H9 (cell line): ENCODE data around the gene KANK4. TPM values are rescaled to one million over a fixed set of nuclear protein-coding genes. Genes with fewer than 3 reads are reported as not detected.

ENCODE experiments used
- DNase-seq: peaks from one replicate; pipeline ENCODE4 v3.0.0-alpha.2; 2017
- H2AFZ ChIP-seq: one replicate; pipeline ENCODE4 v1.6.1; 2013; ENCODE audit warnings: mild to moderate bottlenecking, low read length, control low read depth, moderate library complexity
- H2AK5ac ChIP-seq: 2 replicates; pipeline ENCODE4 v1.6.1; 2013; ENCODE audit warnings: low read length, control low read depth, mixed read lengths; ENCODE audit not compliant: insufficient read length
- H2BK120ac ChIP-seq: one replicate; pipeline ENCODE4 v1.6.1; 2013; ENCODE audit warnings: low read depth, mild to moderate bottlenecking, low read length, control low read depth, inconsistent platforms; ENCODE audit not compliant: poor library complexity, severe bottlenecking
- H2BK12ac ChIP-seq: 2 replicates; pipeline ENCODE4 v1.6.1; 2013; ENCODE audit warnings: low read length, control low read depth, mixed read lengths, low read depth; ENCODE audit not compliant: insufficient read length
- H2BK15ac ChIP-seq: 2 replicates; pipeline ENCODE4 v1.6.1; 2013; ENCODE audit warnings: low read depth, low read length, control low read depth
- H2BK20ac ChIP-seq: one replicate; pipeline ENCODE4 v1.6.1; 2013; ENCODE audit warnings: low read depth, mild to moderate bottlenecking, low read length, control low read depth, inconsistent platforms; ENCODE audit not compliant: poor library complexity, severe bottlenecking
- H2BK5ac ChIP-seq: 2 replicates; pipeline ENCODE4 v1.6.1; 2013; ENCODE audit warnings: low read length, control low read depth, mixed read lengths; ENCODE audit not compliant: insufficient read length
- H3K14ac ChIP-seq: 2 replicates; pipeline ENCODE4 v1.6.1; 2013; ENCODE audit warnings: low read length, control low read depth; ENCODE audit not compliant: insufficient read depth
- H3K18ac ChIP-seq: 2 replicates; pipeline ENCODE4 v1.6.1; 2013; ENCODE audit warnings: low read depth, mild to moderate bottlenecking, mixed read lengths, low read length, control low read depth; ENCODE audit not compliant: insufficient read length
- H3K23ac ChIP-seq: 2 replicates; pipeline ENCODE4 v1.6.1; 2013; ENCODE audit warnings: low read length, control low read depth, mixed read lengths, low read depth; ENCODE audit not compliant: insufficient read length
- H3K23me2 ChIP-seq: 2 replicates; pipeline ENCODE4 v1.6.1; 2013; ENCODE audit warnings: low read depth, mild to moderate bottlenecking, mixed read lengths, low read length, control low read depth; ENCODE audit not compliant: insufficient read length, poor library complexity, severe bottlenecking
- H3K27ac ChIP-seq: 2 replicates; pipeline ENCODE4 v1.5.1; 2013; ENCODE audit warnings: low read length, control low read depth, mixed read lengths, low read depth; ENCODE audit not compliant: insufficient read length
- H3K27me3 ChIP-seq: 2 replicates; pipeline ENCODE4 v1.6.1; 2013; ENCODE audit warnings: low read length, control low read depth, inconsistent platforms; ENCODE audit not compliant: insufficient read depth
- H3K4ac ChIP-seq: 2 replicates; pipeline ENCODE4 v1.6.1; 2013; ENCODE audit warnings: low read depth, mild to moderate bottlenecking, control low read depth, inconsistent platforms, low read length, moderate library complexity
- H3K4me1 ChIP-seq: 2 replicates; pipeline ENCODE4 v1.6.1; 2013; ENCODE audit warnings: low read length, control low read depth, inconsistent platforms; ENCODE audit not compliant: insufficient read depth
- H3K4me2 ChIP-seq: 2 replicates; pipeline ENCODE4 v1.6.1; 2013; ENCODE audit warnings: low read length, control low read depth, mixed read lengths; ENCODE audit not compliant: insufficient read length, insufficient read depth
- H3K56ac ChIP-seq: 2 replicates; pipeline ENCODE4 v1.6.1; 2013; ENCODE audit warnings: low read depth, mild to moderate bottlenecking, mixed read lengths, low read length, control low read depth; ENCODE audit not compliant: insufficient read length
- H3K79me1 ChIP-seq: 2 replicates; pipeline ENCODE4 v1.6.1; 2013; ENCODE audit warnings: low read depth, mild to moderate bottlenecking, moderate library complexity, low read length, control low read depth, inconsistent platforms; ENCODE audit not compliant: insufficient read depth, poor library complexity, severe bottlenecking
- H3K79me2 ChIP-seq: 2 replicates; pipeline ENCODE4 v1.6.1; 2013; ENCODE audit warnings: low read length, control low read depth, inconsistent platforms; ENCODE audit not compliant: insufficient read depth
- H3K9ac ChIP-seq: 2 replicates; pipeline ENCODE4 v1.6.1; 2013; ENCODE audit warnings: low read length, control low read depth, mixed read lengths; ENCODE audit not compliant: insufficient read length; ENCODE audit errors: extremely low read depth
- H3K9me3 ChIP-seq: one replicate; pipeline ENCODE4 v1.6.1; 2013; ENCODE audit warnings: low read depth, low read length, inconsistent platforms; ENCODE audit not compliant: control insufficient read depth
- H3T11ph ChIP-seq: one replicate; pipeline ENCODE4 v1.6.1; 2013; ENCODE audit warnings: mild to moderate bottlenecking, low read length, control low read depth, inconsistent platforms
- H4K20me1 ChIP-seq: one replicate; pipeline ENCODE4 v1.6.1; 2013; ENCODE audit not compliant: control insufficient read depth, insufficient read length, insufficient read depth
- H4K5ac ChIP-seq: 2 replicates; pipeline ENCODE4 v1.6.1; 2013; ENCODE audit warnings: low read depth, mild to moderate bottlenecking, mixed read lengths, low read length, control low read depth; ENCODE audit not compliant: insufficient read length
- H4K8ac ChIP-seq: replicated peaks from 2 replicates; pipeline ENCODE4 v1.6.1; 2013; ENCODE audit warnings: low read length, control low read depth, mixed read lengths, low read depth; ENCODE audit not compliant: insufficient read length
- H4K91ac ChIP-seq: 2 replicates; pipeline ENCODE4 v1.6.1; 2013; ENCODE audit warnings: low read depth, mild to moderate bottlenecking, moderate library complexity, mixed read lengths, low read length, control low read depth; ENCODE audit not compliant: insufficient read length
- H3K27ac Mint-ChIP-seq, 3 experiments: 2 replicates in 2 of 3; 3 replicates in 1 of 3; pipeline ENCODE4 v1.8.0; 2020 to 2021; ENCODE audit warnings: mixed read lengths in 3 of 3, mild to moderate bottlenecking in 1 of 3, moderate library complexity in 1 of 3
- H3K27me3 Mint-ChIP-seq: 2 replicates; pipeline ENCODE4 v1.8.0; 2021; ENCODE audit warnings: low read depth, mild to moderate bottlenecking, moderate library complexity, mixed read lengths
- H3K36me3 Mint-ChIP-seq, 3 experiments: 2 replicates in 2 of 3; 3 replicates in 1 of 3; pipeline ENCODE4 v1.8.0; 2020 to 2021; ENCODE audit warnings: low read depth in 3 of 3, mixed read lengths in 3 of 3; ENCODE audit not compliant: insufficient read depth in 1 of 3
- H3K4me1 Mint-ChIP-seq, 2 experiments: 2 replicates each; pipeline ENCODE4 v1.8.0; 2020; ENCODE audit warnings: mixed read lengths in 2 of 2
- H3K4me3 Mint-ChIP-seq, 2 experiments: 2 replicates in 1 of 2; 3 replicates in 1 of 2; pipeline ENCODE4 v1.8.0; 2020 to 2021; ENCODE audit warnings: mild to moderate bottlenecking in 2 of 2, mixed read lengths in 2 of 2, moderate library complexity in 1 of 2
- H3K9me3 Mint-ChIP-seq, 2 experiments: 2 replicates in 1 of 2; 3 replicates in 1 of 2; pipeline ENCODE4 v1.8.0; 2020; ENCODE audit warnings: mild to moderate bottlenecking in 2 of 2, mixed read lengths in 2 of 2, moderate library complexity in 1 of 2
- CTCF ChIP-seq: fragments of 200-600 bp; sonication (generic); conservative IDR thresholded peaks from 3 replicates; pipeline ENCODE4 v1.8.0; 2021; ENCODE audit warnings: antibody characterized with exemption, mild to moderate bottlenecking
- WGBS: extraction: QIAGEN DNeasy Blood & Tissue Kit; methylation state at CpG from one replicate; pipeline ENCODE4 v1.1.7; 2013; ENCODE audit warnings: missing lambda C conversion rate, low lambda C conversion rate, mixed read lengths; ENCODE audit not compliant: insufficient read length; ENCODE audit errors: extremely low coverage; 5-methylcytosine and 5-hydroxymethylcytosine counted together
- total RNA-seq: library from RNA; stranded (reverse); gene quantifications from 2 replicates; pipeline ENCODE4 v1.2.1, GENCODE V29; 2021

KANK4 gene
- total RNA-seq, 1 experiment from 2014 or later: 0.15 TPM

- Histone ChIP-seq H2BK5ac (no peak overlapping the region), H2BK120ac (no peak overlapping the region), H3K23ac (no peak overlapping the region), H3K14ac (no peak overlapping the region), H3K79me2 (no peaks in the 10 kb centered on the region), H2AK5ac (no peak overlapping the region), H3K56ac (no peak overlapping the region), H3K4me1 (peaks cover 10% of the 10 kb centered on the region; the same call in 1 of the 2 replicates), H4K8ac (no peak overlapping the region), H3K79me1 (no peaks in the 10 kb centered on the region), H3T11ph (no peak overlapping the region), H2BK15ac (no peak overlapping the region), H2AFZ (no peak overlapping the region), H2BK20ac (no peak overlapping the region), H2BK12ac (no peak overlapping the region), H3K27me3 (peaks cover 23% of the 10 kb centered on the region; the same call in 1 of the 2 replicates), H3K4me2 (no peak overlapping the region), H3K23me2 (no peaks in the 10 kb centered on the region), H3K4ac (no peak overlapping the region), H3K27ac (no peak overlapping the region), H3K18ac (no peak overlapping the region), H4K5ac (no peak overlapping the region), H3K9me3 (no peaks in the 10 kb centered on the region), H4K91ac (no peak overlapping the region), H4K20me1 (no peaks in the 10 kb centered on the region), H3K9ac (no peak overlapping the region)
- Mint-ChIP-seq H3K9me3 (peaks cover 6% of the 10 kb centered on the region in 2 experiments), H3K27me3 (peaks cover 87% of the 10 kb centered on the region), H3K27ac (no peak overlapping the region; a peak in 1 of 7 replicates), H3K36me3 (0 out of 7 replicates have a peak, but pooled peaks cover 0 to 1% (median 0%) of the 10 kb centered on the region in 3 experiments), H3K4me3 (no peak overlapping the region), H3K4me1 (peaks cover 50 to 66% of the 10 kb centered on the region in 2 experiments)
- no peak for TF ChIP-seq CTCF
- DNase-seq: no peak
- no CpG with 5 or more reads among the region's 8 CpGs for WGBS
These were observed 36.1 kb downstream of the KANK4 start for GRCh38 chr1:62282909-62283755.
